Measurements from ENCODE around the gene EPB41L4B.

EPB41L4B gene

DNA sequence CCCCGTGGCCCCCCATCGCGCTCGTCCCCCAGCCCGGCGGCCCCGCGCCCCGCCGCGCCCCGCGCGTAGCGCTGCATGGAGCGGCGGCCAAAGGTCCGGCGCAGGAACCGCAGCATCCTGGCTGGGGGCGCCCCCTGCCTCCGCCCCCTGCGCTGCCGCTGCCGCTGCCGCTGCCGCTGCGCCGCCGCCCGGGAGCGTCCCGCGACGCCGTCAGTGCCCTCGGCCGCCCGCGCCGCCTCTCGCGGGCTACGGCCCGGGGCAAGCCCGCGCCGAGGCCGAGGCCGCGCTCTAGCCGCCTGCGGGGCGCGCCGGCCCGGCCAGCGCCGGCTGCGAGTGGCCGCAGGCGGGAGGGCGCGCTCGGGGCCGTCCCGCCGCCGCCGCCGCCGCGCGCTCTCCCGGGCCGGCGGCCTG lies 523 bp downstream of the EPB41L4B start:
- no peak for DNase-seq (ENCODE audit: low read depth in 2 of 2)

DNA sequence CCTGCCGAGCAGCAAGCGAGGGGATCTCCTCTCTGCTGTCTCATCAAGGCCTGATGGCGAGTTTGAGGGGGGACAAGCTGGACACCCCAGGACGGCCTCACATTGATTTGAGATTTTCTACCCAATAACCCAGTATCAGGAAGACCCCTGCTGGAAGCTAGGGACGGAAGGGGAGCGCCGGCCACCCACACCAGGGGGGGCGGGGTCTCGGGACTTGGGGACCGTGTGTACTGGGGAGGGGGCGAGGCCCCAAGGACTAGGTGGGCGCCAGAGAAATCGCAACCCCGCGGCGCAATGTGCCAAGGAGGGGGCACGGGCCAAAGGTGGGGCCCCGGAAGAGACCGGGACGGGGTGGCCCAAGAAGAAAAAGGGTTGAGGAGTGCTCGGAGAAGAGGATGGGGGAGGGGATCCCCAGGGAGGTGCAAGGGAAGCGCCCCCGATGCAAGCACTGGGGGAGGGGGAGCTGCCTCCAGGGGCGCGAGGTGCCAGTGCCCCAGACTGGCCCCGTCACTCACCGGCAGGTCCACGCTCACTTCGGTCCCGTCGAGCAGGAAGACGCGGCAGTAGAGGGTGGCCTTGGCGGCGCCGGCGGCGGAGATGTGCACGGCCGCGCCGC lies 1.1 kb downstream of the EPB41L4B start:
- no peak for DNase-seq (ENCODE audit: low read depth in 2 of 2)

DNA sequence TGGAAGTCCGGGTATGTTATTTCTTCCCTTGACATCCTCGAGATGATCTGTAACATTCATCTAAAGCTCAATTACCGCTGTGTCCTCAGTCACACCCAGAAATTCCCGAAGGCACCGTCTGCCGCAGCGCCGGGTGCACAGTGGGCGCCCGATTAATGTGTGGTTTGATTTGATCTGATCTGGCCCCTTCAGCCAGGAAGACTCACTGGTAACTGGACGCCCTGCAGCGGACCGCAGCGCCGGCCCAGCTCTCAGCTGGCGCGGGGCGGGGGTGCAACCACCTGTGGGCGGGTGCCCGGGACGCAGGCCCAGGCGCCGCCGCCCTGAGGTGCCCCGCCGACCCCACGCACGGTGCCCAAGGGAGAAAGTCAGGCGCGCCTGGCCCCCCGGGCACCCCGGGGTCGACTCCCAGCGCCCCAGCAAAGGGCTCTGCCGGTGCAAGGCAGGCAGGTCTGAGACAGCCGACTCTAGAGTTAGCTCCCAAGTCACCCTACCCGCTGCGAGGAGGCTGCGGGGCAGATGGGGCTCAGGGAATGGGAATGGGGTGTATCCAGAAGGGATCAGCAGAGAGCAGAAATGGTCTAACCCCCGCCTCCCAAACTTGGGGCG lies 1.7 kb downstream of the EPB41L4B start:
- DNase-seq (ENCODE audit: low read depth in 2 of 2) = no peak

DNA sequence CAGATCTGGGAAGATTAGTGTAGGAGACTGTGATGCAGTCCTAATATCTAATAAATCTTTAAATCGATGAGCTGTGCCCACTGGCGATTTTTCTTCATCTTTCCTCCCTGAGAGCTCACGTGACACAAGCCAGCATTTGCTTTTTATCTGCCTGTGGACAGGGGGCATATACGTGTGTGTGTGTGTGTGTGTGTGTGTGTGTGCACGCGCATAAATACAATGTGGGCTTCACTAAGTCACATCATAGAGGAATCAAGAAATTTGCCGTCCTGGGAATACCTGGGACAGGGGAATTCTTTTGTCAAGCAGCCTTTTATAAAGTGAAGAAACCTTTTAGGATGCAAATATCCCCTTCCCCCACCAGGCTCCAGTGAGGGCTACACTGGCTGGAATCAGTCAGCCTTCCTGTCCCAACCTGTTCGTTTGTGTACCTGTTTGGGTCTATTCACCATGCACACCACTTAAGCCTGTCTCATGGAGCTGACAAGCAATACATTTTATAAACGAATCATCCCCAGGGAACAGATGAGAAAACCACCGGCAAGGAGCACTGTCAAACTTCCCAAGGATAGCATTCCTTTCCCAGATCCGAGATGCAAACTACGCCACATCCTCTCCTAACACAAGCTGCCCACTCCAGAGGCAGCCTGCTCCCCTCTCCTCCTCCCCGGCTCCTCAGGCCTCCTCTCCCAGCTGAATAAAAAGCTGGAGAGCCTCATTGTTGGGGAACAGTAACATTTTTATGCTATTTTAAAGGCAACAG lies 2.7 kb downstream of the EPB41L4B start:
- DNase-seq (ENCODE audit: low read depth in 2 of 2) = no peak

DNA sequence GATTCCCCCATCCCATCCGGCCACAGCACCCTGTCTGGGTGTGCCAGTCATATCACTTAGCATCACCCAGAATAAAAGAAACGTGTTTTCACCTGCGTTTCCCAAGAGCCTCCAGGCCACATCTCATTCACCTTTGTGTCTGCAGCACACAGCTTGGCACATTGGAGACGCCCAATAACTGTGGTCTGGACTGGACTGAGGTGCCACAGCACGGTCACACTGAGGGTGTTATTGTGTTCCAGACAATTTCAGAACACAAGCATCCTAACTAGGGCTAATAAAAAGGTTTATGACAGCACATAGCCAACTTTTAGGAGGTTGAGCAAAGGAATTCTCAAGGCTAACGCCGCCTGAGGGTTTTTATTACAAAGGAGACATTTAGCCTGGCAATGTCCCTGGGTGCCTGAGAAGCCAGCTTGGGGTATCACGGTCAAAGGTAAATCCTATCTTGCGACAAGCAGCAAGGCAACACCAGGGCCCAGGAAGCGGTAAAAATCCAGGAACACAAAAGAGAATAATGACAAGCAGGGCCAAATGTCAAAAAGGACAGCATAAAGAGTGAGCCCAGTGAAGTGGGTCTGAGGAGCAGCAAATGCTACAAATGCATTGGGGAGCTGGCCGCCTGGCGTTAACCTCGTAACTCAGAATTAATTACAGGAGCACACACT lies 3.4 kb downstream of the EPB41L4B start:
- no peak for DNase-seq (ENCODE audit: low read depth in 2 of 2)

DNA sequence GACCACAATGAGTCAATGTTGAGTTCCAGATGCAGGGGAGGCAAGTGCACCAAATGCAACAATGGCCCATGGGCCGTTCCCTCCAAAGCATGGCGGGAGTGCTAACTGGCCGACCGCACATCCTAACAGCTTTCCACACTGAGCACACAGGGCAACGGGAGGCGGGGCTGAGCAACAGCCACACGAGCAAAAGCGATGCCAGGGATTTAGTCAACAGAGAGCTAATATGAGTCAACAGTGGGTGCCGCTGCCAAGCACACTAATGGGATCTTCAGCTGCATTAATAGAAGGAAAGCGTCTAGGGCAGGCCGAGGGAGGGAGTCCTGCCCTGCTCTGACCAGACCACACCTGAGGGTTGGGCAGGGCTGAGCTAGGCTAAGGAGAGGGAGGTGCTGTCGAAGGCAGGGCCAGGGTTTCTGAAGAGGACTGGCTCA lies 4.6 kb downstream of the EPB41L4B start:
- no peak for DNase-seq (ENCODE audit: low read depth in 2 of 2)

DNA sequence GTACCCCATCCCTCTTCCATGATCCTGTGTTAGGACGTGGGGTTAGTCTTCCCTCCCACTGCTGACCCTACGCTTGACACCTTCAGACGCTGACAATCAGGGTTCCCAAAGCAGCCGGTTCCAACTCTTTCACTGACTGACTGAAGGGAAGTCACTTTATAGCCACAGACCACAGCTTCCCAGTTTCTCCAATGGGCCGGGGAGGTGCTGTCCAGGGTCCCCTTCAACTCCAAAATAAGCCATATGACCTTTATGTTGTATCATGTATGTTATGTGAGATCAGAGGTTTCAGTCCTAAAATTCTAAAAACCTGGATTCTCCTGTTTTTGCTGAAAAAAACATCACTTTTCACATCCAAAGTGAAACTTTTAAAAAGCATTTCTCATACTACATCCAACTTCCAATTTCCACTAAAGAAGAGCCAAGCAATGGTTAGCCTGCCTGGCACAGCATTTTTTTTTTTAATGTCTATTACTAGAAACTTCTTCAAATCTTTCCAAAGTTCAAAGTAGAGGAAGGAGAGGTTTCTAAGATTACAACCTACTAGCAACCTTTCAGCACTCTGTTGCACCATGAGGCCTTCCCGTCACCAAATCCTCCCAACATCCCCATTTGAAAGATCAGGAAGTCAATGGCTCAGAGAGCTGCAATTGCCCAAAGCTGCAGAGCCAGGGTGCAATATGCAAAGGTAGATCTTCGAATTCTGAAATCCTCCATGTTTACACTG lies 5.2 kb downstream of the EPB41L4B start:
- no peak for DNase-seq (ENCODE audit: low read depth in 2 of 2)

GRCh38 chr9:109314011-109314531 lies 6.8 kb downstream of the EPB41L4B start:
- no peak for DNase-seq (ENCODE audit: low read depth in 2 of 2)

DNA sequence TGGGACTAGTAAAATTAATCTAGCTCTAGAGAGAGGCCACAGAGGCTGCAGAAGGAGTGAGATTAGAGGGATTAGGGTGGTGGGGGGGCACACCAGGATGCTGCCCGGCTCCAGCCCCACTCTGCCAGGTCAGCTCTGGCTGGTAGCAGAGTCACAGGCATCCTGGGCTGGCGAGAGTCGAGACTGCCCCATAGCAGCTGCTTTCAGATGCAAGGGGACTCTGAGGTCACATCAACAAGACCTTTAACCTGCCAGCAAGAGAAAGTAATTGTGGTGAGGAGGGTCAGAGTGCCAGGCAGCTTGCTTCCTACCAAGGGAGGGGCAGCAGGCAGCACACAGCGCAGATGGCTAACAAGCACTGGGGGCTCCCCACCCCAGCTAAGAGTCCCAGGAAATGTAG lies 7.5 kb downstream of the EPB41L4B start:
- no peak for DNase-seq (ENCODE audit: low read depth in 2 of 2)

DNA sequence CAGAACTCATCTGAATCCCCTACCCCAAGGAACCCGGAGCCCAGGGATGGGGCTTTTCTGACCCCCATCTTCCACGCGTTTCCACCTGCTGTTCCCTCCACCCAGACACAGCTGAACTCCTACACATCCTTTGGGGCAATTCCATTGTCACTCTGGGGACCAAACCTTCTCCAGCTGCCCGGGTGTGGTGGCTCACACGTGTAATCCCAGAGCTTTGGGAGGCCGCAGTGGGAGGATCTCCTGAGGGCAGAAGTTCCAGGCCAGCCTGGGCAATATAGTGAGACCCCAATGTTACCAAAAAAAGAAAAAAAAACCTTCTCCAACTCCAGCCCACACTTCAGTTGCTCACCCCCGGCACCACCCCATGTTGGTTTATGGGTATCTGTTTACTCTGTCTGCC lies 8.1 kb downstream of the EPB41L4B start:
- DNase-seq (ENCODE audit: low read depth in 2 of 2) = no peak

DNA sequence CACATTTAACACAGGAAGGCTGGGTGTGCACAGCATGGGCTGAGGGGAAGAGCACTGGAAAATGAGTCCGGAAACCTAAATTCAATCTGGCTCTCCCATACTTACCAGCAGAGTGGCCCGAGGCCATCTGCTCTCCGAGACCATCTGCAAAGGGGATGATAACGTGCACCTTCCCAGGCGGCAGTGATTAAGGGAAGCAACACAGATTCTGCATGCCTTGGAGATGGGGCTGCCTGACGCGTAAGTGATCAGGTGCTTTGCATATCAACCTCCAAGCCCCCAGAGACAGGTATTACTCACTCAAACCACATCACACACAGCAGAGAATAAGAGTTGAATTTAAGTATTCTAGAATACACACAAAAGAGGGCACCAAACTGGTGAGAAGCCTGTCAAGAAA lies 9.1 kb downstream of the EPB41L4B start:
- no peak for DNase-seq (ENCODE audit: low read depth in 2 of 2)

GRCh38 chr9:109311286-109311685 lies 9.6 kb downstream of the EPB41L4B start:
- no peak for DNase-seq (ENCODE audit: low read depth in 2 of 2)

- DNase-seq (ENCODE audit: low read depth in 2 of 2) = no peak
Observed at GRCh38 chr9:109310486-109310901, 10.4 kb downstream of the EPB41L4B start.

- DNase-seq (ENCODE audit: low read depth in 2 of 2) = no peak
Observed at GRCh38 chr9:109309282-109309681, 11.6 kb downstream of the EPB41L4B start.

DNA sequence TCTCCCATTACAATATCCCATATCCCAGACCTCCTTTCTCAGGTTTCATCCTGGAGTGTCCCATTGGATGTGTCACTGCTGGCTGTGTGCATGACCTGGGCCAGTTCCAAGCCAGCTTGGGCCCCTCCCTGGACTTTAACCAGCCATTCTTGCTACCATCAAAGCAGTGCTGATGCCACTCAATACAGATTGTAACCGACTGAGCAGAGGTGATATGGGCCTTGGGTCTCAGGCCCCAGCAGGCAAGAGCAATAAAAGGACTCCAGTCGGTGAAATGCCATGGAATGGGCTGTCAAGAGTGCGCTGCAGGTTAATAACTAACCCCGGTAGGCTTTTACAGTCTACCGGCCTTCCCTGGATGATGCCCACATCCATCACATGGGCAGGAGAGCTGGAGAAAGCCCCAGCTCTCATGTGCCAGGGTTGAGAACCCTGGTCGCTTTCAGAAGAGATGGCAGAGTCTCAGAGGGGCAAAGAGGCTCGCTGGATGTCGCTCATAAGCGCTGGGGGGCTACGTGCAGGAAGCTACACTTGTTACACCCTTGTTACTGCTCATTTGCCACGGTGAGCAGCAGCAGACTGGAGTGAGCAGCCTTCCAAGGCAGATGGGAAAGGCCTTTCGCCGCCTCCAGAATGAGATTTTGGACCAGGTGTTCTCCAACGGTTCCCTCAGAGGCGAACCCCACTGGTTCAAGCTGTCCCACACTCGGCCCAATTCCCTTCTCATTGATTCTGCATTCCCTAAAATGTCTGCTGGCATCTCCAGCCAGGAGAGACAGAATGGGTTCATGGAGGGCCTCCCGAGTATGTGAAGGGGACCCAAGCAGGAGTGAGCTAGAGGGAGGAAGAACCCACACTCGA lies 13.2 kb downstream of the EPB41L4B start:
- DNase-seq (ENCODE audit: low read depth in 2 of 2) = no peak

GRCh38 chr9:109305801-109306200 lies 15.1 kb downstream of the EPB41L4B start:
- DNase-seq (ENCODE audit: low read depth in 2 of 2) = no peak

- DNase-seq (ENCODE audit: low read depth in 2 of 2) = no peak
Observed at GRCh38 chr9:109304347-109304746, 16.5 kb downstream of the EPB41L4B start.

DNA sequence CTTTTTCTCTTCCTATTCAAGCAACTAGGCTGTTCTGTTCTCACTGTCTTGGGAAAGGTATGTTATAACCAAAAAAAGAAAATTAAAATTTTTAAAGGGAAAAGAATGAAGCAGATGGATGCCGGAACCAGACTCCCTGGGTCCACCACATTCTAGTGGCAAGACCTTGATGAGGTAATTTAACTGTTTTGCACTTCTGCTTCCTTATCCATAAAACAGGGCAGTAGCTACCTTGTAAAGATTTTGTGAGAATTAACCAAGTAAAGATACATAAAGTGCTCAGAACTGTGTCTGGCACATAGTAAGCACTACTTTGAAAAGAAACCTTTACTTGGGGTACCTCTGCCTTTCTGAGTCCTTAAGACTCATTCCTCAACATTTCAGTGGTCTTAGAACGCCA lies 17.0 kb downstream of the EPB41L4B start:
- DNase-seq (ENCODE audit: low read depth in 2 of 2) = no peak

GRCh38 chr9:109302606-109303005 lies 18.3 kb downstream of the EPB41L4B start:
- DNase-seq (ENCODE audit: low read depth in 2 of 2) = no peak

DNA sequence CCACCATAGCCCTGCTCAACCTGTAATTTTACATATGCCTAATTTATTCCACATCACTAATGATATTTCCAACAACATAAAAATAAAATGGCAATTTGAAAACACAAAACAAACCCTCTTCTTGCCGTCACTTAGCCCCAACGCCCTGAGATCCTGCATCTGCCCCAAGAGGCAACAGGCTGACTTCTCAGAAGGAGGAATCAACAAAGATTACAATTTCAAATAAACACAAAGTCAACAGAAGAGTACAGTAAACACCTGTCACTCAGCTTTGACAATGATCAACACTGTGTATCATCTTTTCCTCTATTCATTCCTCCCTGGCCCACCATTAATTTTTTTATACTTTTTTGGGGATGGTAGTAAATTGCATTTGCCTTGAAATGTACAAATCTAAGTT lies 19.8 kb downstream of the EPB41L4B start:
- DNase-seq (ENCODE audit: low read depth in 2 of 2) = no peak

DNA sequence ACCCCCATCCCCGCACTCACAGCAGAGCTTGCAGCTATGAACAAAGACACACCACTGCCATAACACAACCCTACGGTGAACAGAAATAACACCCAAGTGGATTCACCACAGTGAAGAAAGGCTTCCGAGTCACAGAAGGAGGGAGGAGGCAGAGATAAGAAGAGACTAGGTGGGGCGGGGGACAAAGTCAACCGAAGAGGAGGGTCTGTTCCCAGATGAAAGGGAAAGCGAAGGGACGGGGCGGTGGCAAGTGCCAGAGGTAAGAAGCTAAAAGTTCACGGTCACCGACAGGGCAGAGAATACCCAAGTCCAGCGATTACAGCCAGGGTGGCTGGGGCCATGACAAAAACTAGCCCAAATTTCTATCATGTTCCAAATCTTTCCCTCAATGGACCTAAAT lies 21.0 kb downstream of the EPB41L4B start:
- no peak for DNase-seq (ENCODE audit: low read depth in 2 of 2)
